ENCODE data around the gene CTNNA2.
"Not testable (repeated sequence)": the region's sequence is repeated elsewhere in the genome, so short reads cannot be mapped to it uniquely, and the experiment has no call there.

CTNNA2 gene

DNA sequence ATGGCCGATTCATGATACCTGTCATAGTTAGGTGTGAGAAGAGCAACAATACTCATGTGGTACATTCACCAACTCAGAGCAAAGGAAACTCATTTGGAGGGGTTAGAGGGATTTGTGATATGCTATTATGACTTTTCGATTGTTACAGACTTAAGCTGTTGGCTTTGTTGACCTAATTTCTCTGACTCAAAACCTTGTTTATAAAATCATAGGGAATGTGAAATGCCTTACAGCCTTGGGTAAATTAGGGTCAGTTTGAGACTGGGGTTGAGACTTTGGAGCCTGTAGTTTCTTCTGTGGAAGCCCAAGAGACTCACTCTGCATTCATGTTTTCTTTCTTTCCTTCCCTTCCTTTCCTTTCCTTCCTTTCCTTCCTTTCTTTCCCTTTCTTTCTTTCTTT is 529.8 kb downstream of the CTNNA2 start:
- no peak for DNase-seq

DNA sequence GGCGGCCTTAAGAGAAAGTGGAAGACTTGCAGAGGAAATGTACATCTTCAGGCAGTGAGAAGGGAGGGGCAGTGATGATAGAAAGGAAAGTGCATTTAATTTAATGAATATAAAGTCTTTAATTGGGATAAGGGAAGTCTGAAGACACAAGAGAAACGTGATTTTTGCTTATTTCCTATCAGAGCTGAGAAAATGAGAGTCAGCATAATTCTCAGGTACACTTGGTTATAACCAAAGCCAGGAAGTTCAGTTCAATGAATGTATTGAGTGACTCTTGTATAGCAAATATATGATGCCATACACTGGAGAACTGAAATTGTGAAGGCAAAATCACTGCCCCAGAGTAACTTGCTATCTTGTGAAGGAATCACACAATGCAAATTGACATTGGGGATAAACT is 535.4 kb downstream of the CTNNA2 start:
- no peak for DNase-seq

- DNase-seq, result no peak
These were observed 537.4 kb downstream of the CTNNA2 start for GRCh38 chr2:80050246-80050645.

DNA sequence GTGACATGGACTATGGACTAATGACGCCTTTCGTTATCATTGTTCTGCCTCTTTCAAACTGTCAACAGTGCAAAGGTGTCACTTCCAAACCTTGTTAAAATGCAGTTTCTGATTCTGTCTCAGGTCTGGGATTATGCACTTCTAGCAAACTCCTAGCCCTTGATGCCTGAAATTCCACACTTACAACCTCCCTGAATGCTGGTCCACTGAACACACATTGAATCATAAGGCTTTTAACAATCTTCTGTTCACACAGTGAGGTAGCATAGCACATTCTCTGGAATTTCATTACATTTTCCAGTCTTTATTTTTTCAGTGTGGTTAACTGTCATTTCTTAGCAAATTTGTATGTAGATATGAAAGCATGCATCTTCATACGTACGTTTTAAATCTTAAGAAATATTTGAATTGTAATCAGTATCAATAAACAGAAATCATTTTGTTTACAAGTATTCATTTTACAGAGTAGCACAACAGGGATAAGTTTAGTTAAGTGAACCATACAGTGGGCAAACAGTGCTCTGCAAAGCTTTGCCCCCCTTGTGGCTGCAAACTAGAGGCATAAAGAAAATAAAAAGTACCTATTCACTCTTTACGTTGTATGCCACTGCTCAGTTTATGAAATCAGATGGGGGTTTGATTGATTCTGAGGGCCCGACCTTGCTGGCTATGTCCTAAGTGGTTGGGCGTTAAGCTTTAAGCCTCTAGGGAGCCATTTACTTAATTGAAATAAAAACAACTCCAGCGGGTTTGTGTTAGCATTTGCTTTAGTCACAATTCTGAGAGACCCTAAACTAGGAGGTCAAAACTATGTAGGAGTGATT is 540.9 kb downstream of the CTNNA2 start:
- no peak for DNase-seq

GRCh38 chr2:80054346-80054675 is 541.5 kb downstream of the CTNNA2 start:
- no peak for DNase-seq

DNA sequence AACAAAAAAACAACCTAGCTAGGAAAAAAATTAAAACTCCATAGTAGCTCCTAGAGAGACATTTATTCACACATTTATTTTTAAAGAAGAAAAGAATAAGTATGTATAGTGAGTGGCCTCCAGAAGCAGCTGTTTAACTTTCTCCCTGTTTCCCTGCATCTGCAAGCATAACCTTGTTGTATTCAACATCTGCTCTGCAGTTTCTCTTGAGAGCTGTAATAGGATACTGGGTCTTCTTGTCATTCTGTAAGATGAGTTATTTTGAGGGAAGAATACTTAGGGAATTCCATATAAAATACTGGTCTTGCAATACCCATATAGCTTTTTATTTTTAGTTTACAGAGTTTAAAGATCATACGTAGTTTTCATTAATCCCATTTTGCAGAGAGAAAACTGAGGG is 545.1 kb downstream of the CTNNA2 start:
- DNase-seq, result no peak

GRCh38 chr2:80058562-80058961 is 545.7 kb downstream of the CTNNA2 start:
- DNase-seq, result no peak

DNA sequence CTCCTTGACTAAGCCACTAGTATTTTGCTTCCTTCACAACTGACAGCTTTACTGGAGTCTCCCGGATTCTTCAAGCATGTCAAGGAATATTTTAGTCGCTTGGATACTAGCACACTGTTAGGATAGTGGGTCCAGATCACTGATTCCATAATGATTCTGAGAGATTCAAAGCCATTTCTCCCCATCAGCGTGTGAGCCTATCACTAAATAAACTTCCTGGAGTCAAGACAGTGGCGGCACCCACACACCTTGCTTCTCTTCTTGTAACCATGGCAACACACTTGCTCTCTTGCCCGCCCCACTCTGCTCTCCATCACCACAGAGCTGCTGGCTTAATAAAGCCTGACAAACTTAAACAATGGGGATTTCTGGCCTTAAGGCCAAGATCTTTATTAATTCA is 546.6 kb downstream of the CTNNA2 start:
- no peak for DNase-seq

DNA sequence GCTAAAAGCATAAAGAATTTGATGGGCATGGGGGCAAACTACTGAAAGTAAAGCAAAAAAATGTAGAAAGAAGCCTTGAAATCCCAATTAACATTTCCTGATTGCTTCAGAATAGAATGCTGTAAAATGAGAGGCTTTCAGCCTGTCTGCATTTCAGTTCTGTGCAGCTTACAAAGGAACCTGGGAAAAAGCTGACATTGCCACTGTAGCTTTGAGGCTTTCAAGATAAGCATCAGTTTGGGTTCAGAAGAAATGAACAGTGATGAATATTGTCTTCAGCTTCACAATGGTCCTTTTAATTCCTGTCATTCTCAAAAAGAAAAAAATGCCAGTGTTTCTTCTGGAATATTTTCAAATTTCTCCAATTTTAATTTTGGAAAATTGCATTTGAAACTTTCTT is 549.0 kb downstream of the CTNNA2 start:
- no peak for DNase-seq

DNA sequence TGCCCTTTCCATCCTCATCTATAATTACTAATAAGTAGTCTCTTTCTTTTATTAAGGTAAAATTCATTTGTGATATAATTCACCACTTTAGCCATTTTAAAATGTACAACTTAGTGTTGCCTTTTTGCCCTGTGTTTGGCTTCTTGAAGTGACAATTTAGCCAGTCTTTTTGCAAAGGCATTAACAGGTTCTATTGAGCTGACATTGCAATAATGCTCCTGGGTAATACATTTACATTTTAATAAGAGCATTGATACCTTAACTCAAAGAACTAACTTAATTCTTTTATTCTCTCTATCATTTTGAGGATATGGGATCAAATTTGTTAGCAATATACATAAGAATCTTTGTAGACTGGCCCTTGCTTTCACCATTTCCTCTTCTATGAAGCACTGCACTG is 549.4 kb downstream of the CTNNA2 start:
- DNase-seq, result no peak

DNA sequence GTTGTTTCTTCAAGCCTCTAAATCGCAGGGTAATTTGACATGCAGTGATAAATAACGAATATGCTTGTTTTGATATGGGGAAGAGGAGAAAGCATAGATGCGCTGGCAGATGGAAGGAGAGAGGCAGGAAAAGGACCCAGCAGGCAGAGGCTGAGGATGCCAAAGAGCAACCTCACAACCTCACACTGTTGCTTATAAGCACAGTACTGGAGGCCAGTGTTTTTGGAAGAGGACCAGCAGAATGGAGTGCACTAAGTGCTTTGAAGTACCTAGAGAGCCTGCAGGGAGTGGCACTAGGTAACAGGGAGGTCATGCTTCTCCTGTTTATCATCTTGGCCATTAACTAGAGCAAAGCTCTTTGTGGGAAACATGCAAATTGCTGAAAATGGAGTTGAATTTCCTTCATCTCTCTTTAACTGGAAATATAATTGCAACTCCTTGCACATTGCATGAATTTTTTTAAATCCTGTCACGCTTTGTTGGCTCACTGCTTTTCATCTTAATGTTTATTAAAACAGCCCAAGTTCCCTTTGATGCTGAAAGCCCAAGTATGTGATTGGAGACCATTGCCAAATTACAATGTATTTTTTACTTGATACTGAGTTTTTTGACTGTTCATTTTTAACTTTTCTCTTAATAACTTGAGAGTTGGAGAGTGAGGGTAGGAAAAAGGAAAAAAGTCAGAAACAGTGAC is 555.3 kb downstream of the CTNNA2 start:
- no peak for DNase-seq

GRCh38 chr2:80070587-80070986 is 557.7 kb downstream of the CTNNA2 start:
- DNase-seq, result no peak

DNA sequence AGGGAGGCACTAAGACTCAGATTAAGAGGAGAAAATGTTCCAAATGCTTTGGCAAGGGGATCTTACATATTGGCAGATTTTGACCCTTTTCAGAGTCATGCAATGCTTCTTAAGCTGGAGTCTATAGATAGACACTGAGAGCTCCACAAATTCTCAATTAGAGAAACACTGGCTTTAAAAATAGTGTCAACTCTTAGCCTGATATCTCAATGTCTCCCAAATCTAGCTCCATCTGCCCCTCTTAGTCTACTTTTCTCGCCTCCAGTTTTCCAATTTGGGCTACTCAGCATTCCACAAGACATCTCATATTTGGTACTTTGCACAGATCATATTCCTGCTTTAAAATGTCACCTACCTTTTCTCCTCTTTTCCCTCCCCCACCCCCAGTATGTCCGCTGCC is 559.1 kb downstream of the CTNNA2 start:
- no peak for DNase-seq

- DNase-seq, result peak; percentile 1 to 3
These were observed 560.3 kb downstream of the CTNNA2 start for GRCh38 chr2:80073134-80073561.

DNA sequence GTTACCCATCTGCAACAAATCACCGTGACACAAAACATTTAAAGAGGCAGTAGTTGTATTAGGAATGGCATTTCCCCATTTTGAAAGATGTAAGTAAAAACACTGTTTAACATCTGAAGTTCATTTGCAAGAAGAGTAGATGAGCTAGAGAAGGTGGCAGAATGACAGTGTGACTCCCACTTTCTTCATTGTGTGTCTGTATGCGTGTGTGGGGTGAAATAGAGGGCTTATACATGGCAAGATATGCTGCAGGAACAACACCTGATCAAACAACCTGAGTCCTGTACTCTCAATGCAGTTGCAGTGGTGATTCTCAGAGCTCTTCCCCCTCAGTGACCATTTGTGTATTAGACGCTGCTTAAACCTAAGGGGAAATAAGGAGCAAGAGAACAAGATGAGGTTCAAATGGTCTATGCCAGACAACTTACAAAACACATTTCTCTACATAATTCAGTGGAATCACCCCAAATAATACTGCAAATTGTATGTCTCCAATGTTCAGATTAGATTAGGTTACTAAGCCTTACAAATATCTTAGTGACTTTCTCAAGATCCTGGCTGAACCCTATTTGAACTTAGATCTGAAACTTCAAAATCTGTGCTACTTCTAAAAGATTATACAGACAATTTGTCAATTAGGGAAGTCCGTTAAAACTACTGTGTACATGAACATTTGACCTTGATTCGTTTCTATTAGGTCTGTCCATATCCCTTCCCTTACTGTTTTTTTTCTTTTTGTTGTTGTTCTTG is 561.6 kb downstream of the CTNNA2 start:
- no peak for DNase-seq

DNA sequence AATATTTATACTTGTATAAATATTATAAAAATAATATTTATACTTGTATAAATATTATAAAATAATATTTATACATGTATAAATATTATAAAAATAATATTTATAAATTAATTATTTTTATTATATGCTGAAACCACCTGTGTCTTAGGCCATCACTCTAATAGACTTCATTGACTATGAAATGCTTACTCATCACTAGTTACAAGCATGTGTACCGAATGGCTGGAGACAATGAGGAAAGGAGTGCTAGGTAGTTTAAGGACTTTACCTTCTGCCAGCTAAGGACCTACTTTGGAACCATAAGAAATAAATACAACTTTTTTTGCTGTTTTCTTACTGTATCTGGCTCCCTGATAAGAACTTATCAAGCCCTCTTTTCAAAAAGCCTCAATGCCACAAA is 562.9 kb downstream of the CTNNA2 start:
- DNase-seq, result no peak

- no peak for DNase-seq
These were observed 565.6 kb downstream of the CTNNA2 start for GRCh38 chr2:80078290-80079036.

GRCh38 chr2:80080957-80081356 is 568.1 kb downstream of the CTNNA2 start:
- DNase-seq, result no peak

DNA sequence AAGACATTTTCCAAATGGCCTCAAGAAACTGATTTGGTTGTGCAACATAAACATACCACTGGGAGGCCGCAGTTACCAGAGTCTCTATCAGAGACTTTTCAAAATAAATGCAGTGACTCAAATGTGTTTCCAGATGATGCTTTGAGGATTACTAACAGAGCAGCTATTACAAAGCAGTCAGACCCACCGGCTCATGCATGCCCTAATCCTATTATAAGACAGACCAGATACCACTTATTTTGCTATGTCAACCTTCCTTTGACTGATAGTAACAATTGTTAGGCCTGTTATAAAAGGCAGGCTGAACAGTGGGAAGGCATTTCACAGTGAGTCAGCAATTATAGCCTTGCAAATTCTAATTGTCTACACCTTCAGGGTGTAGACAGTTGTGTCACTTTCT is 574.0 kb downstream of the CTNNA2 start:
- no peak for DNase-seq

DNA sequence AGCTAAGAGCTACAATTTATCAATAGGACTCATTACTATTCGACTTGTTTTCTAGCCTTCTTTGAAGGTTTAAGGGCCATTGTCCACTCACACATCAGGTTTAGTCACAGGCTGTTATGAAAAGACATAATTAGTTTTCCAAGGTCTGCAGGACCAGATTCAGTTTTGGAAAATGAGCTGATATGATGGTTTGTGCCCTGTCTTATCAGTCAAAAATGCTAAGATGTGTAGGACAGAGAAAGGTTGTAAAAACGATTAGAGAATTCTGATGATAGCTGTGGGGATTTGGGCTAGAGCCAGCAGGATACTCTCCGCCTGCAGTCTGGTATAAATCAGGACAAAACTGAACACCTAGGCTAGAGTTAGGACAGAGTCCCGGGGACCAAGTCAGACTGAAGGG is 578.4 kb downstream of the CTNNA2 start:
- no peak for DNase-seq

DNA sequence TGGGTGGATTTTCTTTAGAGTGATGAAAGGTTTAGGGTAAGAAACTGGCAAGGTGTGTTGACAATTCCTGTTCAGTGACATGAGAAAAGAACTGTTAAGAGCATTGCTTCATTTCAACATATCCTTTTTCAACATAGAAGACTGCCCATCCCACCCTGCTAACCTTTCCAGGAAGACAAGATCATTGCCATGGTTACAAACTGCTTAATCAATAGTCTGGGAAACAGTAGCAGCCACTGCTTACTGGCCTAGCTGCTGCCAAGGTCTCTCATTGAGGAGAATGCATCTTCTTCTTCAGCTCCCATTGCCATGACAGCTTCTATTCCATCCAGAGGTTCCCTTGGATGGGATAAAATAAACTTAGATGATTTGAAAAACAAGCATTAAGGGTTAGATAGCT is 579.6 kb downstream of the CTNNA2 start:
- no peak for DNase-seq

DNA sequence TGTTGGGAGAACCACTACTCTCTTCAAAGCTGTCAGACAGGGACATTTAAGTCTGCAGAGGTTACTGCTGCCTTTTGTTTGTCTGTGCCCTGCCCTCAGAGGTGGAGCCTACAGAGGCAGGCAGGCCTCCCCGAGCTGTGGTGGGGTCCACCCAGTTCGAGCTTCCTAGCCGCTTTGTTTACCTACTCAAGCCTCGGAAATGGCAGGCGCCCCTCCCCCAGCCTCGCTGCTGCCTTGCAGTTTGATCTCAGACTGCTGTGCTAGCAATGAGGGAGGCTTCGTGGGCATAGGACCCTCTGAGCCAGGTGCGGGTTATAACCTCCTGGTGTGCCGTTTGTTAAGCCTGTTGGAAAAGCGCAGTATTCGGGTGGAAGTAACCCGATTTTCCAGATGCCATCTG is 585.7 kb downstream of the CTNNA2 start:
- DNase-seq, result not testable (repeated sequence)

- no peak for DNase-seq
These were observed 589.2 kb downstream of the CTNNA2 start for GRCh38 chr2:80102026-80102425.
